ENCODE data around the gene FOXJ2.

DNA sequence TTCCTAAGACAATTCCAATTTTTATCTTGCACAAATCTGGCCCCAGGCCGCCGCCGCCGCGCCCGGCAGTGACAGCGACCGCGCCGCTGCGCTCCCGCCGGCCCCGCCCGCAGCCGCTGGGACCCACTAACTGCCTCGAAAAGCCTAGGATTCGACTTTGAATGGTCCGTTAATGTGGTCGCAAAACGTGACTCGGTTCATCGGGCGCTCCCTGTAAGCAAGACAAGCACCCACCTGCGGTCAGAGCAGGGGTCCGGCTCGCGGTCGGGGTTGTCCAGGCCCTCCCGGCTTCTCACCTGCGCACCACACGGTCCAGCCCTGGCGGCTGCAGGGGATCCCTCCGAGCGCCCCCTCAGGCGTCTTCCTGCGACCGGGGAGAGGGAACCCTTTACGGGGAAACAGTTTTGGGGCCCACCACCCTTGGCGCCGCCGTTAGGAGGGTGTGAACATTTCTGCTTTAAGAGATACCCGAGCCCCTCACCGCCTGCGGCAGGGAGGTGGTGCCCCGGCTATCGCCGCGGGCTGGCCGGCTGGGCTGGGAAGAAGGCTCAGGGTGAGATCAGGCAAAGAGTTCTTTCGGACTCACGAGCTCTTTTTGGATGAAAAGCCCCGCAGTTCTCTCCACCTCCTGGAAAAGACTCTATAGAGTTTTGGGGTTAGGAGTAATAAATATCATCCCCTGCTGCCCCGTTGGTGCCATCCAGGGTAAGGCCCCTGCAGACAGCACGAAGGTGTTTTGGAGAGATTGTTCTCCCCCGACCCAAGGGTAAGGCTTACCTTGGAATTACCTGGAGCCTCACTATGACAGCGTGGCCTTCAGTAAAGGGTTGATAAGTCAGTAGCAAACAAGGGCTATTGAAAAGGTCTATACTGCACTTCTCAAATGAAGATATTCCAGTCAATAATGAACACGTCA, 13.6 kb upstream of the FOXJ2 start:
- TF ChIP-seq CTCF (IDR thresholded peaks at IDR 0.05; ENCODE audit: low read depth, low read length) (peak; percentile 5), MYC (IDR thresholded peaks at IDR 0.05; ENCODE audit: low read depth, low read length) (peak; percentile 12; the same call in 1 of the 2 replicates), POLR2A (IDR thresholded peaks at IDR 0.05; ENCODE audit: extremely low read depth, insufficient read length) (peak; percentile 21)

All from NB4 (cell line).